GM12878 (cell line): Measurements from ENCODE around the gene CDYL2.

Source experiments
- IKZF2 ChIP-seq, 2 experiments: fragments of 450-650 bp; IDR thresholded peaks; 2 replicates each; pipeline ENCODE4 v1.6.1; 2017; ENCODE audit warnings: mild to moderate bottlenecking in 2 of 2, moderate library complexity in 2 of 2
- POLR2A ChIP-seq: IDR thresholded peaks from 2 replicates; pipeline ENCODE4 v1.6.1; 2011; ENCODE audit warnings: low read depth, mild to moderate bottlenecking, low read length
- RBBP5 ChIP-seq: fragments of 200-600 bp; sonication (generic); conservative IDR thresholded peaks from 2 replicates; pipeline ENCODE4 v1.6.1; 2016
- TAF1 ChIP-seq: IDR thresholded peaks from 2 replicates; pipeline ENCODE4 v1.6.1; 2011; ENCODE audit warnings: mild to moderate bottlenecking, low read depth, low read length, borderline replicate concordance
- TF ChIP-seq, protein P1 (sequence below), 3 experiments: IDR thresholded peaks in 2 of 3; conservative IDR thresholded peaks in 1 of 3; 2 replicates each; pipeline ENCODE4 v1.5.1; 2011; ENCODE audit warnings: low read depth in 3 of 3, low read length in 3 of 3, mild to moderate bottlenecking in 3 of 3, control low read depth in 2 of 3, moderate library complexity in 2 of 3, inconsistent platforms in 1 of 3, mixed read lengths in 1 of 3; ENCODE audit not compliant: control insufficient read depth in 2 of 3, insufficient read depth in 1 of 3; ENCODE audit errors: extremely low read depth in 1 of 3
- TF ChIP-seq, protein P2 (sequence below): IDR thresholded peaks from 2 replicates; pipeline ENCODE4 v1.6.1; 2012; ENCODE audit warnings: mild to moderate bottlenecking, low read depth, low read length

DNA sequence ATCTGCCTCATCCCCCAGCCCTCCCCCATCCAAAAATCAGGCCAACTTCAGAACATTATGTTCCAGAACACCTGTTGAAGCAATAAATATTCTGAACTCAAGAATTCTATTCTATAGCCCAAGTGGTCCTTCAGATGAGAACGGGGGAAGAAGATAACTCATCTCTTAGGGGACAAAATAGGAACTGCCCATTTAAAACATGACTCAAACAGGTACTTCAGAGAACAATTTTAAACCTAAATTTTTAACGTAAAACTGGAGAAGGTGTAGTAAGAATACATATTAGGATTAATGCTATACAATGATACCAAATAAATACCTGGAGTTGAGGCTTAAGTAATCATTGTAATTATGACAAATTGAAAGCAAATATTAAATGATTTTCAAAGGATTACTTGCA, 112.1 kb downstream of the CDYL2 start:
- TF ChIP-seq, protein P1, sequence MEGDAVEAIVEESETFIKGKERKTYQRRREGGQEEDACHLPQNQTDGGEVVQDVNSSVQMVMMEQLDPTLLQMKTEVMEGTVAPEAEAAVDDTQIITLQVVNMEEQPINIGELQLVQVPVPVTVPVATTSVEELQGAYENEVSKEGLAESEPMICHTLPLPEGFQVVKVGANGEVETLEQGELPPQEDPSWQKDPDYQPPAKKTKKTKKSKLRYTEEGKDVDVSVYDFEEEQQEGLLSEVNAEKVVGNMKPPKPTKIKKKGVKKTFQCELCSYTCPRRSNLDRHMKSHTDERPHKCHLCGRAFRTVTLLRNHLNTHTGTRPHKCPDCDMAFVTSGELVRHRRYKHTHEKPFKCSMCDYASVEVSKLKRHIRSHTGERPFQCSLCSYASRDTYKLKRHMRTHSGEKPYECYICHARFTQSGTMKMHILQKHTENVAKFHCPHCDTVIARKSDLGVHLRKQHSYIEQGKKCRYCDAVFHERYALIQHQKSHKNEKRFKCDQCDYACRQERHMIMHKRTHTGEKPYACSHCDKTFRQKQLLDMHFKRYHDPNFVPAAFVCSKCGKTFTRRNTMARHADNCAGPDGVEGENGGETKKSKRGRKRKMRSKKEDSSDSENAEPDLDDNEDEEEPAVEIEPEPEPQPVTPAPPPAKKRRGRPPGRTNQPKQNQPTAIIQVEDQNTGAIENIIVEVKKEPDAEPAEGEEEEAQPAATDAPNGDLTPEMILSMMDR (IDR thresholded peaks at IDR 0.05 in 2 of 3, conservative IDR thresholded peaks at IDR 0.05 in 1 of 3; ENCODE audit: control insufficient read depth in 2 of 3, extremely low read depth in 1 of 3, insufficient read depth in 1 of 3, low read depth in 3 of 3, low read length in 3 of 3), result no peak
- no peak for TF ChIP-seq TAF1
- no peak for TF ChIP-seq POLR2A
- no peak for TF ChIP-seq RBBP5
- TF ChIP-seq IKZF2 (IDR thresholded peaks at IDR 0.05), result no peak
- TF ChIP-seq, protein P2, sequence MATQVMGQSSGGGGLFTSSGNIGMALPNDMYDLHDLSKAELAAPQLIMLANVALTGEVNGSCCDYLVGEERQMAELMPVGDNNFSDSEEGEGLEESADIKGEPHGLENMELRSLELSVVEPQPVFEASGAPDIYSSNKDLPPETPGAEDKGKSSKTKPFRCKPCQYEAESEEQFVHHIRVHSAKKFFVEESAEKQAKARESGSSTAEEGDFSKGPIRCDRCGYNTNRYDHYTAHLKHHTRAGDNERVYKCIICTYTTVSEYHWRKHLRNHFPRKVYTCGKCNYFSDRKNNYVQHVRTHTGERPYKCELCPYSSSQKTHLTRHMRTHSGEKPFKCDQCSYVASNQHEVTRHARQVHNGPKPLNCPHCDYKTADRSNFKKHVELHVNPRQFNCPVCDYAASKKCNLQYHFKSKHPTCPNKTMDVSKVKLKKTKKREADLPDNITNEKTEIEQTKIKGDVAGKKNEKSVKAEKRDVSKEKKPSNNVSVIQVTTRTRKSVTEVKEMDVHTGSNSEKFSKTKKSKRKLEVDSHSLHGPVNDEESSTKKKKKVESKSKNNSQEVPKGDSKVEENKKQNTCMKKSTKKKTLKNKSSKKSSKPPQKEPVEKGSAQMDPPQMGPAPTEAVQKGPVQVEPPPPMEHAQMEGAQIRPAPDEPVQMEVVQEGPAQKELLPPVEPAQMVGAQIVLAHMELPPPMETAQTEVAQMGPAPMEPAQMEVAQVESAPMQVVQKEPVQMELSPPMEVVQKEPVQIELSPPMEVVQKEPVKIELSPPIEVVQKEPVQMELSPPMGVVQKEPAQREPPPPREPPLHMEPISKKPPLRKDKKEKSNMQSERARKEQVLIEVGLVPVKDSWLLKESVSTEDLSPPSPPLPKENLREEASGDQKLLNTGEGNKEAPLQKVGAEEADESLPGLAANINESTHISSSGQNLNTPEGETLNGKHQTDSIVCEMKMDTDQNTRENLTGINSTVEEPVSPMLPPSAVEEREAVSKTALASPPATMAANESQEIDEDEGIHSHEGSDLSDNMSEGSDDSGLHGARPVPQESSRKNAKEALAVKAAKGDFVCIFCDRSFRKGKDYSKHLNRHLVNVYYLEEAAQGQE, result no peak
